ENCODE measurements around the gene GTSE1.

DNA sequence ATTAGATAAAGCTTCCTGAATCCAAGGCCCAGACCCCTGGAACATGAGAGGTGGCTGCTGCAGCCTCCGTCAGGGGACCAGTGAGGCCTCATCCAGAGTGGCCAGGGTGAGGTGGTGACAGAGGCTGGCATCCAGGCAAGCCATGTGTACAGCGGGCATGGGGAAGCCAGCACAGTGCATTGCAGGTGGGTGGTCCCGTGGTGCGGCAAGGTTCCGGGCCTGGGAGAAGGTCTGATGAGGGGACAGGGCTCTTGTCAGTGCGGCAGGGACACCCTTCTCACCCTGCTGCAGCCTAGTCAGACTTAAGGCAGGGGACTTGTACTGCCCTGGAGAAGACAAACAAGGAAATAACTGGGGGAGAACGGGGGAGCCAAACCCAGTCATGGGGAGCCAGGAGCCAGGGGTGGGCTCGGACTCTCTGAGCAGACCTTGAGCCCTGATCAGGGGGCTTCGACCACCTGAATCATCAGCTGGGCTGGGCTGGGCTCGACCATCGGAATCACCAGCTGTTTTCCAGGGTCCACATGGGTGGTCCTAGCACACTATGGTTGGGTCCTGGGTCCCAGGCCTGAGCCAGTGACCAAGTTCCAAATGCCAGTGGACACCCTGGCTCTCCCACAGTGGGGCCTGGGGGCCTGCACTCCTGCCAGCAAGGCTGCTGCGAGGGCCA is 23.8 kb upstream of the GTSE1 start:
- no peak for TF ChIP-seq EZH2 (IDR thresholded peaks at IDR 0.05; ENCODE audit: low read depth)
- TF ChIP-seq CTCF (conservative IDR thresholded peaks at IDR 0.05), result no peak
